ENCODE data around the gene CORO2A.

The CORO2A gene

DNA sequence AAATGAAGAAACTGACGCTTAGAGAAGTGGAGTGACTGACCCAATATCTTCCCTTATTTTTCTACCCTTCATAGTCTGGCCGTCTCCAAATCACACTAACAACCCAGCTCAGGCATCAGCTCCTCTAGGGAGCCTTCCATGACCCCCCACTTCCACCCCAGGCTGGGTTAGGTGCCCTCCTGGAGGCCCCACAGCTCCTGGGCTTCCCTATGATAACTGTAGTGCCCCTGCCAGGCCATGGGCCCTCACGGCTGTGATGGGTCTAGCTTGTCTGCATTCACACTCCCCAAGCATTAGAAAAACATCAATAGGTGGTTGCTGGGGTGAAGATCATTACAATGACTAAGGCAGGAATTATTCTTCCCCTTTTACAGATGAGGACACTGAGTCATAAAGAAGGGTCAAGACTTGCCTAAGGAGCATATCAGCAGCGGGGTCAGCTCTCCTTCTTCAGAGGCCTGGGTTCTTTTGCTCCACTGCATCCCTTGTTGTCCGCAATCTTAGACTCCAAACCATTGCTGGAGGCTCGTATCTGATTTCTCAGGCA is 7.3 kb downstream of the CORO2A start:
- H3K4me3 ChIP-seq (ENCODE audit: low read depth, low read length) = no peak overlapping the region
- TF ChIP-seq, protein P1, sequence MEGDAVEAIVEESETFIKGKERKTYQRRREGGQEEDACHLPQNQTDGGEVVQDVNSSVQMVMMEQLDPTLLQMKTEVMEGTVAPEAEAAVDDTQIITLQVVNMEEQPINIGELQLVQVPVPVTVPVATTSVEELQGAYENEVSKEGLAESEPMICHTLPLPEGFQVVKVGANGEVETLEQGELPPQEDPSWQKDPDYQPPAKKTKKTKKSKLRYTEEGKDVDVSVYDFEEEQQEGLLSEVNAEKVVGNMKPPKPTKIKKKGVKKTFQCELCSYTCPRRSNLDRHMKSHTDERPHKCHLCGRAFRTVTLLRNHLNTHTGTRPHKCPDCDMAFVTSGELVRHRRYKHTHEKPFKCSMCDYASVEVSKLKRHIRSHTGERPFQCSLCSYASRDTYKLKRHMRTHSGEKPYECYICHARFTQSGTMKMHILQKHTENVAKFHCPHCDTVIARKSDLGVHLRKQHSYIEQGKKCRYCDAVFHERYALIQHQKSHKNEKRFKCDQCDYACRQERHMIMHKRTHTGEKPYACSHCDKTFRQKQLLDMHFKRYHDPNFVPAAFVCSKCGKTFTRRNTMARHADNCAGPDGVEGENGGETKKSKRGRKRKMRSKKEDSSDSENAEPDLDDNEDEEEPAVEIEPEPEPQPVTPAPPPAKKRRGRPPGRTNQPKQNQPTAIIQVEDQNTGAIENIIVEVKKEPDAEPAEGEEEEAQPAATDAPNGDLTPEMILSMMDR (IDR thresholded peaks at IDR 0.05; ENCODE audit: low read depth, low read length) = no peak

DNA sequence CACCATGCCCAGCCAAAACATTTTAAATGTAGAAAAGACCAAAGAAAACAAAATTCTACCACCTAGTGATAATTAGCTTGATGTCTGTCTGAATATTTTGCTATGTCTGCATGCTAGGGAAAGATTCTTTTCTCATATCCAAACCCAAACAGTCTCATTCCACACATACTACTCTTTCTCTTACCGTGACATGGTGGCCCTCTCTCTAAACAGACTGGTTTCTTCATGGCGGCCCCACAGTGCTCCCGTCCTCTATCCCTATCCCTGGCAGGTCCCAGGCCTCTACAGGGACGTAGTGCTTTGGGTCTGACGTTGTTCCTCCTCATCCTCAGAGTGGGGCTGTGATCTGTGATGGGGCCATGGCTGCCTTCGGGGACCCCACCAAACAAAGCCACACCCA is 8.1 kb downstream of the CORO2A start:
- TF ChIP-seq, protein P1 (IDR thresholded peaks at IDR 0.05; ENCODE audit: low read depth, low read length) = no peak
- no peak overlapping the region for H3K4me3 ChIP-seq (ENCODE audit: low read depth, low read length)

- H3K4me3 ChIP-seq (ENCODE audit: low read depth, low read length) = no peak overlapping the region
- TF ChIP-seq, protein P1 (IDR thresholded peaks at IDR 0.05; ENCODE audit: low read depth, low read length) = no peak
These were observed 9.4 kb downstream of the CORO2A start for GRCh38 chr9:98182889-98183599.

- TF ChIP-seq, protein P1 (IDR thresholded peaks at IDR 0.05; ENCODE audit: low read depth, low read length) = no peak
- H3K4me3 ChIP-seq (ENCODE audit: low read depth, low read length) = no peak overlapping the region
These were observed 10.2 kb downstream of the CORO2A start for GRCh38 chr9:98182069-98182820.

DNA sequence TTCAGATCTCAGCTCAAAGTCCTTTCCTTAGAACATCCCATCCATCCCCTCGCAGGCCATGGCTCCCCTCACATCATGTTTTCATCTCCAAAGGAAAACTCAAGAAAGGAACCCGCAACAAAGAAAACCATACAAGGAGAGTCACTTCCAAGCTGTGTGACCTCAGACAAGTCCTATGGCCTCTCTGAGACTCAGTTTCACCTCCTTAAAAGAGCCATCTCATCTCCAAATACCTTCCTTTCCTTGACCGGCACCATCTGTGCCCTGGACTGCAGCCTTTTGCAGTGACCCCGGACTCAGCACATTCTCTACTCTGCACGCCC is 10.7 kb downstream of the CORO2A start:
- H3K4me3 ChIP-seq (ENCODE audit: low read depth, low read length) = no peak overlapping the region
- TF ChIP-seq, protein P1 (IDR thresholded peaks at IDR 0.05; ENCODE audit: low read depth, low read length) = no peak

GRCh38 chr9:98180996-98181395 is 11.4 kb downstream of the CORO2A start:
- H3K4me3 ChIP-seq (ENCODE audit: low read depth, low read length) = no peak overlapping the region
- TF ChIP-seq, protein P1 (IDR thresholded peaks at IDR 0.05; ENCODE audit: low read depth, low read length) = no peak
